Measurements from ENCODE around the gene THAP4. TPM values are rescaled to one million over a fixed set of nuclear protein-coding genes. Genes with fewer than 3 reads are reported as not detected.

The THAP4 gene
- total and polyA plus RNA-seq, 2 experiments from 2014 or later = 82.0 to 101 TPM

- no peaks in the 10 kb centered on the region for H3K36me3 ChIP-seq
- no peaks in the 10 kb centered on the region for H3K4me1 ChIP-seq (ENCODE audit: low read depth)
- no peak for DNase-seq (ENCODE audit: low read depth in 1 of 2, low spot score in 1 of 2)
- no peaks in the 10 kb centered on the region for H3K9me3 ChIP-seq (ENCODE audit: low read depth)
- peaks cover 44% of the 10 kb centered on the region for H3K27me3 ChIP-seq
- H3K4me3 ChIP-seq = no peak overlapping the region
- no peak overlapping the region for H3K27ac ChIP-seq
- TF ChIP-seq, protein P1, sequence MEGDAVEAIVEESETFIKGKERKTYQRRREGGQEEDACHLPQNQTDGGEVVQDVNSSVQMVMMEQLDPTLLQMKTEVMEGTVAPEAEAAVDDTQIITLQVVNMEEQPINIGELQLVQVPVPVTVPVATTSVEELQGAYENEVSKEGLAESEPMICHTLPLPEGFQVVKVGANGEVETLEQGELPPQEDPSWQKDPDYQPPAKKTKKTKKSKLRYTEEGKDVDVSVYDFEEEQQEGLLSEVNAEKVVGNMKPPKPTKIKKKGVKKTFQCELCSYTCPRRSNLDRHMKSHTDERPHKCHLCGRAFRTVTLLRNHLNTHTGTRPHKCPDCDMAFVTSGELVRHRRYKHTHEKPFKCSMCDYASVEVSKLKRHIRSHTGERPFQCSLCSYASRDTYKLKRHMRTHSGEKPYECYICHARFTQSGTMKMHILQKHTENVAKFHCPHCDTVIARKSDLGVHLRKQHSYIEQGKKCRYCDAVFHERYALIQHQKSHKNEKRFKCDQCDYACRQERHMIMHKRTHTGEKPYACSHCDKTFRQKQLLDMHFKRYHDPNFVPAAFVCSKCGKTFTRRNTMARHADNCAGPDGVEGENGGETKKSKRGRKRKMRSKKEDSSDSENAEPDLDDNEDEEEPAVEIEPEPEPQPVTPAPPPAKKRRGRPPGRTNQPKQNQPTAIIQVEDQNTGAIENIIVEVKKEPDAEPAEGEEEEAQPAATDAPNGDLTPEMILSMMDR (IDR thresholded peaks at IDR 0.05; ENCODE audit: low read depth, low read length) = no peak
These were observed 94.7 kb downstream of the THAP4 start for GRCh38 chr2:241542278-241542605.

DNA sequence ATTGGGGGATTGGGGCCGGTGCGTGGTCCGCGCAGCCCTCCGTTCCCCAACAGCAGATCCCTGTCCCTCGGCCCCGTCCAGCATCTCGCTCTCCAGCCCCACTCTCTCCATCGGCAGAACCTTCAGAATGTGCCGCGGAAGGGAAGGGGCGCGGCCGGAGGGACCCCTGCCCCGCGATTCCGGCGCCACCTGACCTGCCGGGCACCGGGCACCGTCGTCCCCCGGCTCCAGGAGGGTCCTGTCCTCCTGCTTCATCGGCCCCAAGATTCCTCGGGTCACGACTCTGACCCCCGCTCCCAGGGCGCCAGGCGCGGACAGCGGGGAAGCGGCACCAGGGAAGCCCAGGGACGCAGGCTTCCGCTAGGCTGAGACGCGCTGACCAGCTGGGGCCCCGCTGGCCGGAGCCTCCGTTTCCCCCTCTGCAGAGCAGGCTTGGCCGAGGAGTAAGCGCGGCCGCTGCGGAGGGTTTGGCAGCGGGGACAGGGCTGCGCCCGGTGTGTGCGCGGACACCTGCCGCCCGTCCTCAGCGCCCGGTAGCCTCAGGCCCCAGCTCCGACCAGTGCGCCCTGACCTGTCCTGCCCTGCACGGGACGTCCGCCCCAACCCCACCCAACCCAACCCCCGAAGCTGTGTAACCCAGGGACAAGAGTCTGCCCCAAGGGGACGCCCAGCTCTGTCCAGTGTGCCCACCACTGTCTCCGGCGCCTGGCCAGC, 95.2 kb downstream of the THAP4 start:
- no peak overlapping the region for H3K27ac ChIP-seq
- H3K9me3 ChIP-seq (ENCODE audit: low read depth) = no peaks in the 10 kb centered on the region
- peak overlapping the region; percentile 15 for H3K4me3 ChIP-seq
- DNase-seq (ENCODE audit: low read depth in 1 of 2, low spot score in 1 of 2) = peak in 1 of 2 donors; percentile 9
- no peaks in the 10 kb centered on the region for H3K36me3 ChIP-seq
- H3K4me1 ChIP-seq (ENCODE audit: low read depth) = no peaks in the 10 kb centered on the region
- peaks cover 44% of the 10 kb centered on the region for H3K27me3 ChIP-seq
- TF ChIP-seq, protein P1 (IDR thresholded peaks at IDR 0.05; ENCODE audit: low read depth, low read length) = no peak

DNA sequence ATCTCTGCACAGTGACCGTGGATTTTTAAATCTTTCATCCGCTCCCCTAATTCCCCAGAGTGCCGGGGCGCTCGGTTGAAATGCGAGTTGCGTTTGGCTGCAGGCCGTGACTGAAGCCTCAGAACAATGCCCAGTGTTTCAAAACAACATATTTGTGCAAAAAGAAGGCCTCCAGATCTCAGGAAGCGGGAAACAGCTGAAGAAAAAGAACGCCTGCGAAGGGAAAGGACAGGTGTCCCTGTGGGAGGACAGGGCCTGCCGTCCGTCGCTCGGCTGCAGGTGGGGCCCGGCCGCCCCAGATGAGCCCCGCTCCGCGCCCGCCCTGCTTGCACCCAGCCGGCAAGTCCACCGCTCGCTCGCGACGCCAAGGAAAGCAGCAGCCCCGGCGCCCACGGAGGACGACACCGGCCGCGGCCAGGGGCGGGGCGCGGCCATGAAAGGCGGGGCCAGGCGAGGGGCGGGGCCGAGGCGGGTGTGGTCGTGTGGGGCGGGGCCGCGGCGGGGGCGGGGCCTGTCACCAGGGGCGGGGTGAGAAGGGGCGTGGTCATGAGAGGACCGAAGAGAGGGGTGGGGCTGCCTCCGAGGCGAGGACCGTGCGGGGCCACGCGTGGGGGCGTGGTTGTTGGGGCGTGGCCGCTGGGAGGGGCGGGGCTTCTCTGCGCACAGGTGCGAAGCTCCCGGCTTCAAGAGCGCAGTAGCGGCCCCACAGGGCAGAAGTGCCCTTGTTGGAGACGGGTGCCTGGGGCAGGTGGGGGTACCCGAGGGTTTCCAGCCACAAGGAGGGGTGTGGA, 96.0 kb downstream of the THAP4 start:
- H3K4me3 ChIP-seq = peak overlapping the region; percentile 15
- no peaks in the 10 kb centered on the region for H3K9me3 ChIP-seq (ENCODE audit: low read depth)
- TF ChIP-seq, protein P1 (IDR thresholded peaks at IDR 0.05; ENCODE audit: low read depth, low read length) = no peak
- no peak overlapping the region for H3K27ac ChIP-seq
- peak; percentile 44 to 66 for DNase-seq (ENCODE audit: low read depth in 1 of 2, low spot score in 1 of 2)
- no peaks in the 10 kb centered on the region for H3K36me3 ChIP-seq
- H3K27me3 ChIP-seq = peaks cover 44% of the 10 kb centered on the region
- no peaks in the 10 kb centered on the region for H3K4me1 ChIP-seq (ENCODE audit: low read depth)

DNA sequence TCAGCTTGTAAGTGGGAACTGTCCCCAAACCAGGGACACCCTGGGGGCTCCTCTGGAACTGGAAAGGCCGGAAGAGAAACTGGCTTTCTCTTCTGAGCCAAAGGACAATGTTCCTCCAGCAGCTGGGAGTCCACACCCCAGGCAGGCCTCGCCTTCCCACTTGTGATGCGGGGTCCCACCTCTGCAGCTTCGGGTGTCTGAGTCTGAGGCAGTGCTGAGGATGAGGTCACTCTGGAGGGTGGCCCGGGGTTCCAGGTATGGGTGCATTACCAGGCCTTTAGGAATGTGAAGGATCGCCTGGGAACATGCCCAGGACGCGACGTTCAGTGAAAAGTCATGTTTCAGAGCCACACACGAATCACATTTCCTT, 96.6 kb downstream of the THAP4 start:
- Histone ChIP-seq H3K27ac (no peak overlapping the region), H3K36me3 (no peaks in the 10 kb centered on the region), H3K27me3 (peaks cover 44% of the 10 kb centered on the region), H3K4me1 (ENCODE audit: low read depth) (no peaks in the 10 kb centered on the region), H3K9me3 (ENCODE audit: low read depth) (no peaks in the 10 kb centered on the region), H3K4me3 (no peak overlapping the region)
- TF ChIP-seq, protein P1 (IDR thresholded peaks at IDR 0.05; ENCODE audit: low read depth, low read length) = no peak
- DNase-seq (ENCODE audit: low read depth in 1 of 2, low spot score in 1 of 2) = no peak

- peaks cover 44% of the 10 kb centered on the region for H3K27me3 ChIP-seq
- no peak for DNase-seq (ENCODE audit: low read depth in 1 of 2, low spot score in 1 of 2)
- H3K36me3 ChIP-seq = no peaks in the 10 kb centered on the region
- H3K27ac ChIP-seq = no peak overlapping the region
- TF ChIP-seq, protein P1 (IDR thresholded peaks at IDR 0.05; ENCODE audit: low read depth, low read length) = no peak
- no peak overlapping the region for H3K4me3 ChIP-seq
- no peaks in the 10 kb centered on the region for H3K9me3 ChIP-seq (ENCODE audit: low read depth)
- H3K4me1 ChIP-seq (ENCODE audit: low read depth) = no peaks in the 10 kb centered on the region
These were observed 97.2 kb downstream of the THAP4 start for GRCh38 chr2:241539616-241540374.

Measured in cardiac muscle cell (in vitro differentiated cells and primary cell).